ENCODE results near the gene PKM.
A peak's percentile ranks its signal among the peaks of the same experiment; 100 is the strongest.
"Not testable (repeated sequence)": the region's sequence is repeated elsewhere in the genome, so short reads cannot be mapped to it uniquely, and the experiment has no call there.

Gene PKM

GRCh38 chr15:72231066-72231832, at the start of gene PKM:
Gene PKM, minus strand, starts transcription at chr15:72231190. Its CDS starts 12,093 bp downstream, at chr15:72219097.
- peak within 1 kb of the TSS; percentile 98 for H3K4me3 Mint-ChIP-seq
- H3K27me3 Mint-ChIP-seq = no peaks in the 10 kb centered on the region
- H3K36me3 Mint-ChIP-seq = peaks cover 19% of the 10 kb centered on the region
- no peaks in the 10 kb centered on the region for H3K9me3 Mint-ChIP-seq
- H3K4me1 Mint-ChIP-seq = peaks cover 28% of the 10 kb centered on the region
- peak within 1 kb of the TSS; percentile 99 for H3K27ac Mint-ChIP-seq

GRCh38 chr15:72280751-72281150, 49.8 kb upstream of the PKM start:
- Mint-ChIP-seq H3K27me3 (no peaks in the 10 kb centered on the region), H3K4me3 (no peak overlapping the region), H3K36me3 (no peaks in the 10 kb centered on the region), H3K4me1 (no peaks in the 10 kb centered on the region), H3K9me3 (no peaks in the 10 kb centered on the region), H3K27ac (no peak overlapping the region)

GRCh38 chr15:72278737-72279136, 47.7 kb upstream of the PKM start:
- H3K4me3 Mint-ChIP-seq = no peak overlapping the region
- H3K27ac Mint-ChIP-seq = no peak overlapping the region
- no peaks in the 10 kb centered on the region for H3K27me3 Mint-ChIP-seq
- peaks cover 5% of the 10 kb centered on the region for H3K4me1 Mint-ChIP-seq
- no peaks in the 10 kb centered on the region for H3K36me3 Mint-ChIP-seq
- H3K9me3 Mint-ChIP-seq = no peaks in the 10 kb centered on the region

- no peaks in the 10 kb centered on the region for H3K9me3 Mint-ChIP-seq
- H3K4me3 Mint-ChIP-seq = no peak overlapping the region
- H3K36me3 Mint-ChIP-seq = no peaks in the 10 kb centered on the region
- H3K27me3 Mint-ChIP-seq = no peaks in the 10 kb centered on the region
- H3K27ac Mint-ChIP-seq = no peak overlapping the region
- H3K4me1 Mint-ChIP-seq = peaks cover 21% of the 10 kb centered on the region
Measured at GRCh38 chr15:72276326-72276700, 45.3 kb upstream of the PKM start.

GRCh38 chr15:72275635-72276325, 44.8 kb upstream of the PKM start:
- not testable (repeated sequence) for H3K27me3 Mint-ChIP-seq, H3K27ac Mint-ChIP-seq, H3K36me3 Mint-ChIP-seq, H3K4me3 Mint-ChIP-seq, H3K9me3 Mint-ChIP-seq
- H3K4me1 Mint-ChIP-seq = peaks cover 26% of the 10 kb centered on the region

- peak overlapping the region; percentile 88 for H3K4me3 Mint-ChIP-seq
- peaks cover 8% of the 10 kb centered on the region for H3K36me3 Mint-ChIP-seq
- H3K4me1 Mint-ChIP-seq = peaks cover 40% of the 10 kb centered on the region
- H3K27me3 Mint-ChIP-seq = no peaks in the 10 kb centered on the region
- H3K9me3 Mint-ChIP-seq = no peaks in the 10 kb centered on the region
- peak overlapping the region; percentile 80 for H3K27ac Mint-ChIP-seq
Measured at GRCh38 chr15:72272997-72273352, 42.0 kb upstream of the PKM start.

- peaks cover 9% of the 10 kb centered on the region for H3K36me3 Mint-ChIP-seq
- peaks cover 40% of the 10 kb centered on the region for H3K4me1 Mint-ChIP-seq
- H3K27me3 Mint-ChIP-seq = no peaks in the 10 kb centered on the region
- H3K9me3 Mint-ChIP-seq = no peaks in the 10 kb centered on the region
- peak within 1 kb of the TSS; percentile 96 for H3K4me3 Mint-ChIP-seq
- H3K27ac Mint-ChIP-seq = peak within 1 kb of the TSS; percentile 91
Measured at GRCh38 chr15:72272213-72272996, 41.4 kb upstream of the PKM start, which contains the start of gene PARP6. Gene PARP6, minus strand, starts transcription at chr15:72272554. Its CDS starts 5,077 bp downstream, at chr15:72267477.

- Mint-ChIP-seq H3K4me1 (peaks cover 45% of the 10 kb centered on the region), H3K36me3 (peaks cover 13% of the 10 kb centered on the region), H3K9me3 (no peaks in the 10 kb centered on the region), H3K4me3 (peak overlapping the region; percentile 96), H3K27me3 (no peaks in the 10 kb centered on the region), H3K27ac (peak overlapping the region; percentile 91)
Measured at GRCh38 chr15:72271895-72272212, 40.9 kb upstream of the PKM start.

GRCh38 chr15:72271221-72271620, 40.2 kb upstream of the PKM start:
- Mint-ChIP-seq H3K4me3 (peak overlapping the region; percentile 96), H3K27ac (peak overlapping the region; percentile 91), H3K4me1 (peaks cover 45% of the 10 kb centered on the region), H3K9me3 (no peaks in the 10 kb centered on the region), H3K36me3 (peaks cover 15% of the 10 kb centered on the region), H3K27me3 (no peaks in the 10 kb centered on the region)

GRCh38 chr15:72269739-72270138, 38.7 kb upstream of the PKM start:
- H3K27me3 Mint-ChIP-seq = no peaks in the 10 kb centered on the region
- H3K4me1 Mint-ChIP-seq = peaks cover 56% of the 10 kb centered on the region
- H3K4me3 Mint-ChIP-seq = peak overlapping the region; percentile 96
- H3K9me3 Mint-ChIP-seq = no peaks in the 10 kb centered on the region
- H3K27ac Mint-ChIP-seq = no peak overlapping the region
- peaks cover 23% of the 10 kb centered on the region for H3K36me3 Mint-ChIP-seq

GRCh38 chr15:72265031-72265430, 34.0 kb upstream of the PKM start:
- Mint-ChIP-seq H3K36me3 (peaks cover 45% of the 10 kb centered on the region), H3K9me3 (no peaks in the 10 kb centered on the region), H3K27ac (peak overlapping the region; percentile 3), H3K4me1 (peaks cover 61% of the 10 kb centered on the region), H3K27me3 (no peaks in the 10 kb centered on the region), H3K4me3 (peak overlapping the region; percentile 53)

GRCh38 chr15:72252663-72253299, 21.8 kb upstream of the PKM start:
- Mint-ChIP-seq H3K27me3 (no peaks in the 10 kb centered on the region), H3K36me3 (peaks cover 22% of the 10 kb centered on the region), H3K9me3 (no peaks in the 10 kb centered on the region)

GRCh38 chr15:72249142-72249810, 18.3 kb upstream of the PKM start:
- Mint-ChIP-seq H3K27ac (no peak overlapping the region), H3K36me3 (peaks cover 21% of the 10 kb centered on the region)

More at GRCh38 chr15:72252663-72253299, 21.8 kb upstream of the PKM start:
- H3K27ac Mint-ChIP-seq = no peak overlapping the region
- peaks cover 9% of the 10 kb centered on the region for H3K4me1 Mint-ChIP-seq
- no peak overlapping the region for H3K4me3 Mint-ChIP-seq

GRCh38 chr15:72248514-72248913, 17.5 kb upstream of the PKM start:
- H3K4me3 Mint-ChIP-seq = no peak overlapping the region
- peaks cover 13% of the 10 kb centered on the region for H3K4me1 Mint-ChIP-seq
- H3K27me3 Mint-ChIP-seq = no peaks in the 10 kb centered on the region
- H3K36me3 Mint-ChIP-seq = peaks cover 22% of the 10 kb centered on the region
- no peak overlapping the region for H3K27ac Mint-ChIP-seq
- H3K9me3 Mint-ChIP-seq = no peaks in the 10 kb centered on the region

More at GRCh38 chr15:72249142-72249810, 18.3 kb upstream of the PKM start:
- no peaks in the 10 kb centered on the region for H3K27me3 Mint-ChIP-seq
- no peak overlapping the region for H3K4me3 Mint-ChIP-seq
- peaks cover 12% of the 10 kb centered on the region for H3K4me1 Mint-ChIP-seq
- H3K9me3 Mint-ChIP-seq = no peaks in the 10 kb centered on the region

- peaks cover 20% of the 10 kb centered on the region for H3K4me1 Mint-ChIP-seq
- no peaks in the 10 kb centered on the region for H3K27me3 Mint-ChIP-seq
- H3K9me3 Mint-ChIP-seq = no peaks in the 10 kb centered on the region
- no peak overlapping the region for H3K4me3 Mint-ChIP-seq
- H3K27ac Mint-ChIP-seq = peak overlapping the region; percentile 81
- H3K36me3 Mint-ChIP-seq = peaks cover 14% of the 10 kb centered on the region
Measured at GRCh38 chr15:72242775-72243370, 11.9 kb upstream of the PKM start.
